Activated CD4-positive, alpha-beta T cell treated with anti-CD3 and anti-CD28 coated beads, Interleukin-2, amount 10 ng/mL, durations not matched to agents 7 days and 5 days (primary cell): Measurements from ENCODE around the gene HEATR5A. TPM values are rescaled to one million over a fixed set of nuclear protein-coding genes. Genes with fewer than 3 reads are reported as not detected.
"Not testable (repeated sequence)": the region's sequence is repeated elsewhere in the genome, so short reads cannot be mapped to it uniquely, and the experiment has no call there.

Experiments
- CTCF ChIA-PET: fragments of 350-600 bp; sonication (Branson Sonifier 250); formaldehyde crosslinking; loops from one replicate; lab custom pipeline; 2021; ENCODE audit warnings: antibody characterized with exemption; lab: Charles Lee
- POLR2A ChIA-PET: fragments of 350-600 bp; sonication (Branson Sonifier 250); formaldehyde crosslinking; loops from one replicate; lab custom pipeline; 2021; ENCODE audit warnings: antibody characterized with exemption; lab: Charles Lee
- DNase-seq: peaks from one replicate; pipeline ENCODE4 v3.0.0-alpha.2; 2020
- H3K27ac Mint-ChIP-seq: one replicate; pipeline ENCODE4 v1.8.0; 2021; ENCODE audit warnings: mild to moderate bottlenecking, moderate library complexity, mixed read lengths
- H3K27me3 Mint-ChIP-seq: one replicate; pipeline ENCODE4 v1.8.0; 2021; ENCODE audit warnings: mixed read lengths
- H3K36me3 Mint-ChIP-seq: one replicate; pipeline ENCODE4 v1.8.0; 2021; ENCODE audit warnings: low read depth, mixed read lengths
- H3K4me1 Mint-ChIP-seq: one replicate; pipeline ENCODE4 v1.8.0; 2021; ENCODE audit warnings: mixed read lengths
- H3K4me3 Mint-ChIP-seq: one replicate; pipeline ENCODE4 v1.8.0; 2021; ENCODE audit warnings: mild to moderate bottlenecking, moderate library complexity, mixed read lengths
- H3K9me3 Mint-ChIP-seq: one replicate; pipeline ENCODE4 v1.8.0; 2021; ENCODE audit warnings: mixed read lengths
- total RNA-seq, 2 experiments: library from RNA; stranded (reverse); gene quantifications; one replicate each; pipeline ENCODE4 v1.2.3, GENCODE V29; 2021

Gene HEATR5A
- total RNA-seq, 2 experiments from 2014 or later: 7.1 to 9.6 TPM

GRCh38 chr14:31283153-31283552, 137.2 kb downstream of the HEATR5A start:
- no peaks in the 10 kb centered on the region for H3K9me3 Mint-ChIP-seq
- peaks cover 1% of the 10 kb centered on the region for H3K27me3 Mint-ChIP-seq
- peaks cover 4% of the 10 kb centered on the region for H3K4me1 Mint-ChIP-seq
- H3K36me3 Mint-ChIP-seq: no peaks in the 10 kb centered on the region
- no peak for DNase-seq
- ChIA-PET CTCF (no interaction called here), POLR2A (no interaction called here)
- no peak overlapping the region for H3K27ac Mint-ChIP-seq
- H3K4me3 Mint-ChIP-seq: no peak overlapping the region

DNA sequence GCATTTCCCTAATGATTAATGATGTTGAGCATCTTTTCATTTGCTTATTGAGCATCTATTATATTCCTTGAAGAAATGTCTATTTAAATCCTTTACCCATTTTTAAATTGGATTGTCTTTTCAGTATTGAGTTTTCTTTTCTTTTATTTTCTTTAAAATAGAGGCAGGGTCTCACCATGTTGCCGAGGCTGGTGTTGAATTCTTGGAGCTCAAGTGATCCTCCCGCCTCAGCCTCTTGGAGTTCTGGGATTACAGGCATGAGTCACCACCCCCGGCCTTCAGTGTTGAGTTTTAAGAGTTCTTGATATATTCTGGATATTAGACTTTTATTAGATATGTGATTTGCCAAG, 139.5 kb downstream of the HEATR5A start:
- ChIA-PET POLR2A (no interaction called here), CTCF (no interaction called here)
- peaks cover 4% of the 10 kb centered on the region for H3K4me1 Mint-ChIP-seq
- no peaks in the 10 kb centered on the region for H3K36me3 Mint-ChIP-seq
- H3K9me3 Mint-ChIP-seq: peaks cover 4% of the 10 kb centered on the region
- no peak for DNase-seq
- H3K27ac Mint-ChIP-seq: no peak overlapping the region
- no peak overlapping the region for H3K4me3 Mint-ChIP-seq
- H3K27me3 Mint-ChIP-seq: peaks cover 1% of the 10 kb centered on the region

DNA sequence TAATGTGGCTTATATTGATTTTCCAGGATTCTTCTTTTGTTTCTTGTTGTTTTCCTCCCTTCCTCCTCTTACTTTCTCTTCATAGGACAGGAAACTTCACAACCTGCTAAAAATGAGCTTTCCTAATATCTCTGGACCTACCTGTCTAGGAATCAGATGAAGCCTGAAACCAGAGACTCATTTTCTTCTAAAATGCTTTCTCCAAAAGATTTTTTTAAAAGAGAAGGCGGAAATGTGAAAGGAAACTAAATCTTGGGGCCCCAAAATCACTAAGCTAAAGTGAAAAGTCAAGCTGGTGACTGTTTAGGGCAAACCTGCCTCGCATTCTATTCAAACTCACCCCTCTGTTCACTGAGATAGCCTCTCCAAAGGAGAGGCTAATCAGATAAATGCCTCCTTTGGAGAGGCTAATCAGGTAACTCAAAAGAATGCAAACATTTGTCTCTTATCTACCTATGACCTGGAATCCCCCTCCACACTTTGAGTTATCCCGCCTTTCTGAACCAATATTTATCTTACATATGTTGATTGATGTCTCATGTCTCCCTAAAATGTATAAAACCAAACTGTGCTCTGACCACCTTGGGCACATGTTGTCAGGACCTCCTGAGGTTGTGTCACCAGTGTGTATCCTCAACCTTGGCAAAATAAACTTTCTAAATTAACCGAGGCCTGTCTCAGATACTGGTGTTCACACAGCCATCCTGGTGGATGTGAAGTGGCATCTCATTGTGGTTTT, 140.0 kb downstream of the HEATR5A start:
- CTCF ChIA-PET: no interaction called here
- no peak for DNase-seq
- peaks cover 1% of the 10 kb centered on the region for H3K27me3 Mint-ChIP-seq
- peaks cover 4% of the 10 kb centered on the region for H3K4me1 Mint-ChIP-seq
- no peak overlapping the region for H3K4me3 Mint-ChIP-seq
- no peaks in the 10 kb centered on the region for H3K36me3 Mint-ChIP-seq
- POLR2A ChIA-PET: no interaction called here
- H3K9me3 Mint-ChIP-seq: peaks cover 4% of the 10 kb centered on the region
- H3K27ac Mint-ChIP-seq: no peak overlapping the region

DNA sequence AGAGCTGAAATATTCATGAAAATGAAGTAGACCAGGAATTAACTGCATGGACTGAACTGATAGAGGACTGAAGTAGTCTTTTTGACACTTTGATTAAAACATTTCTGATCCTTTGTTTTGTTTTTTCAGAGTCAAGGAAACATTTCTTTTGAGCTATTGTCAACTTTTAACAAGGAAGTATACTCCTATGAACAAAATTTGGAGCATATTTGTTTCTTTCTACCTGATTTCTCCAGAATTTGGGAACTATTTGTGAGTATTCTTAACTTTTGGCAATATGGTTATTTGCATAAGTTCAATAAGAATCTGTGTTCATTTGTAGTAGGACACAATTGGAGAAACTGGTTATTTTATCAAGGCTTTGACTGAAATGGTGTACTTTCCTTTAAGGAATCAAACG, 141.5 kb downstream of the HEATR5A start:
- Mint-ChIP-seq H3K27me3 (peaks cover 1% of the 10 kb centered on the region), H3K27ac (no peak overlapping the region), H3K4me3 (no peak overlapping the region), H3K36me3 (no peaks in the 10 kb centered on the region), H3K4me1 (peaks cover 8% of the 10 kb centered on the region), H3K9me3 (peaks cover 6% of the 10 kb centered on the region)
- no peak for DNase-seq
- CTCF ChIA-PET: no interaction called here
- POLR2A ChIA-PET: no interaction called here

DNA sequence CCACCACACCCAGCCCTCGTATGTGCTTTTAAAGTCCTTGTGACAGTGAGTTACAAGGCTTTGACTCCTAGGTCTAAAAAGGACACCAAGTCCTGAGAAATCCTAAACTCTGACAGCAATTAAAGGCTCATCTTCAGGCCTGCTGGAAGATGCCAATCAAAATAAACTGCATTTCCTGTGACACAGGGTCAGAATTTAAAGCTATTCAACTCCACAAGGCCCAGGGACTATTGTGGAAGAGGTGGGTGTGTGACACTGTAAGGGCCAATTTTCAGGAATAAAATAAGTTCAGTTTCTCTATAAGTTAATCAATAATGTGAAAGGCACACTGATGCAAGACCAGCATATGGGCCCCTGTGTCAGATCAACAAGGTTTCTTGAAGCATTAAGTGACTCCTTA, 143.3 kb downstream of the HEATR5A start:
- CTCF ChIA-PET: no interaction called here
- Mint-ChIP-seq H3K4me3 (no peak overlapping the region), H3K27me3 (peaks cover 1% of the 10 kb centered on the region), H3K27ac (no peak overlapping the region), H3K4me1 (peaks cover 6% of the 10 kb centered on the region), H3K9me3 (peaks cover 6% of the 10 kb centered on the region), H3K36me3 (no peaks in the 10 kb centered on the region)
- DNase-seq: no peak
- POLR2A ChIA-PET: no interaction called here

DNA sequence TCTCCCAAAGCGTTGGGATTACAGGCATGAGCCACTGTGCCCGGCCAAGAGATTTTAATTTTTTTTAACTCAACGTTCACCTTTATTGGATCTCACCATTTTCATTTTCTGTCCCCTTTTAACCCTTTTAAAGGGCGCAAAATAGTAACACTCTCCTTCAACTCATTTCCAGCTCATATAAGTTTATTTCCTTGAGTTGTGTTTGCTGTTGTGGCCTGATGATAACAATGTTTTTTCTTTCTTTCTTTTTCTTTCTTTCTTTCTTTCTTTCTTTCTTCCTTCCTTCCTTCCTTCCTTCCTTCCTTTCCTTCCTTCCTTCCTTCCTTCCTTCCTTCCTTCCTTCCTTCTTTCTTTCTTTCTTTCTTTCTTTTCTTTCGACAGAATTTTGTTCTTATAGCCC, 143.9 kb downstream of the HEATR5A start:
- H3K27me3 Mint-ChIP-seq, DNase-seq, H3K9me3 Mint-ChIP-seq, H3K36me3 Mint-ChIP-seq, H3K27ac Mint-ChIP-seq, H3K4me3 Mint-ChIP-seq, H3K4me1 Mint-ChIP-seq, POLR2A ChIA-PET: not testable (repeated sequence)
- CTCF ChIA-PET: interaction anchor here (0.6 kb wide), 1 partner anchor 98 kb away, joined by 3 read pairs; no protein-coding TSS in a partner anchor

DNA sequence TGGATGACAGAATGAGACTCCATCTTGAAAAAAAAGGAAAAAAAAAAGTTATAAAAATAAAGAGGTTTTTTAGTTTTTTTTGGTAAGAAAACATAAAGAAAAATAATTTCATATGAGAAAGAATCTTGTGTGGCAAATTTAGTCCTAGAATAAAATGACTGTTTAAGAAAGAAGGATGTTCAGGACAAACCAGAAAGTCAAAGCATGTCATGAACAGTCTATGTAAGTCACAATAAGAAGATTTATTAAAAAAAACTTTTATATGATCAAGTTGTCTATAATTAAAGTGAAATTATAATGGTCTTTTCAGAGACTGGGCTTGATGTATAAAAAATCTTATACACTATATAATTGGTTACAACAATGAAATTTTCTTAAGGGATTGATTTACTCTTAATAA, 144.6 kb downstream of the HEATR5A start:
- peaks cover 6% of the 10 kb centered on the region for H3K9me3 Mint-ChIP-seq
- CTCF ChIA-PET: interaction anchor here (0.6 kb wide), 1 partner anchor 99 kb away, joined by 3 read pairs; no protein-coding TSS in a partner anchor

DNA sequence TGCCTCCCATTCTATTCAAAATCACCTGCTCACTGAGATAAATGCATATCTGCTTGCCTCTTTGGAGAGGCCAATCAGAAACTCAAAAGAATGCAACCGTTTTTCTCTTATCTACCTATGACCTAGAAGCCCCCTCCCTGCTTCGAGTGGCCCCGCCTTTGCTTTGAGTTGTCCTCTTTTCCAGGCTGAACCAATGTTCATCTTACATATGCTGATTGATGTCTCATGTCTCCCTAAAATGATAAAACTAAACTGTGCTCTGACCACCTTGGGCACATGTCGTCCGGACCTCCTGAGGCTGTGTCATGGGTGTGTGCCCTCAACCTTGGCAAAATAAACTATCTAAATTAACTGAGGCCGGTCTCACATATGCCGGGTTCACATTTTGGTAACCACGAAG, 148.7 kb downstream of the HEATR5A start:
- CTCF ChIA-PET: interaction anchor here (0.6 to 1.5 kb wide), 3 partner anchors 9 to 64 kb away, joined by 3 to 4 read pairs (median 3); partner anchors contain the start of gene HECTD1
- POLR2A ChIA-PET: interaction anchor here (0.6 kb wide), 1 partner anchor 71 kb away, joined by 6 read pairs; no protein-coding TSS in a partner anchor
- H3K27me3 Mint-ChIP-seq: no peaks in the 10 kb centered on the region
- H3K9me3 Mint-ChIP-seq: peaks cover 13% of the 10 kb centered on the region
- DNase-seq: no peak
- no peak overlapping the region for H3K4me3 Mint-ChIP-seq
- no peaks in the 10 kb centered on the region for H3K36me3 Mint-ChIP-seq
- H3K4me1 Mint-ChIP-seq: peaks cover 6% of the 10 kb centered on the region
- no peak overlapping the region for H3K27ac Mint-ChIP-seq

More for the DNA sequence above, 144.6 kb downstream of the HEATR5A start:
- Mint-ChIP-seq H3K4me1 (peaks cover 6% of the 10 kb centered on the region), H3K27me3 (peaks cover 1% of the 10 kb centered on the region), H3K4me3 (no peak overlapping the region), H3K27ac (no peak overlapping the region), H3K36me3 (no peaks in the 10 kb centered on the region)
- POLR2A ChIA-PET: no interaction called here
- DNase-seq: no peak

GRCh38 chr14:31270196-31270772, 150.1 kb downstream of the HEATR5A start:
- POLR2A ChIA-PET: interaction anchor here (0.5 kb wide), 1 partner anchor 86 kb away, joined by 3 read pairs; no protein-coding TSS in a partner anchor
- Mint-ChIP-seq H3K27me3 (no peaks in the 10 kb centered on the region), H3K4me3 (no peak overlapping the region), H3K4me1 (peaks cover 10% of the 10 kb centered on the region), H3K27ac (no peak overlapping the region), H3K9me3 (peaks cover 10% of the 10 kb centered on the region), H3K36me3 (no peaks in the 10 kb centered on the region)
- CTCF ChIA-PET: interaction anchor here (0.7 kb wide), 1 partner anchor 182 kb away, joined by 3 read pairs; no protein-coding TSS in a partner anchor
- DNase-seq: peak; percentile 10

DNA sequence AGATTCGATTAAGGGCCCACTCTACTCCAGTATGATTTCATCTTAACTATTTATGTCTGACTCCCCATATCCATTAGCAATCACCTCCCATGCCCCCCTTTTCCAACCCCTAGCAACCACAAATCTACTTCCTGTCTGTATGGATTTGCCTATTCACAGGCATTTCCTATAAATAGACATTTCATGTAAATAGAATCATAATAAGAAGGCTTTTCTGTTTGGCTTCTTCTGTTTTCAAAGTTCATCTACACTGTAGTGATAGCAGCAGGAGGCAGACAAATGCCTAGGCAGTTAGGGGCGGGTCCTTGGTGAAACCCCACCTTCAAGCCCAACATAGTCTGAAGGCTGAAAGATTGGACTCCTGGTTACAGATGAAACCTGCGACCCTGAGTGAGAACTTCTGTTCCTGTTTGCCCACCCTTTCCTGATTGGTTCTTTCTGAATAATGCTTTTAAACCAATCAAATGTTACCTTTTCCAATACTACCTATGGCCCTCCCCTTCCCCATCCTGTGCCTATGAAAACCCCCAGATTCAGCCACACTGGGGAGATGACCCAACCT, 150.6 kb downstream of the HEATR5A start:
- Mint-ChIP-seq H3K27ac (no peak overlapping the region), H3K9me3 (peaks cover 10% of the 10 kb centered on the region), H3K4me1 (peaks cover 10% of the 10 kb centered on the region), H3K4me3 (no peak overlapping the region), H3K36me3 (no peaks in the 10 kb centered on the region), H3K27me3 (no peaks in the 10 kb centered on the region)
- ChIA-PET CTCF (no interaction called here), POLR2A (no interaction called here)
- no peak for DNase-seq

GRCh38 chr14:31268216-31268615, 152.1 kb downstream of the HEATR5A start:
- DNase-seq: no peak
- H3K4me1 Mint-ChIP-seq: peaks cover 7% of the 10 kb centered on the region
- H3K4me3 Mint-ChIP-seq: no peak overlapping the region
- no peaks in the 10 kb centered on the region for H3K36me3 Mint-ChIP-seq
- H3K27me3 Mint-ChIP-seq: no peaks in the 10 kb centered on the region
- H3K9me3 Mint-ChIP-seq: peaks cover 7% of the 10 kb centered on the region
- ChIA-PET CTCF (interaction anchor here (1.1 kb wide), 1 partner anchor 19 kb away, joined by 3 read pairs; no protein-coding TSS in a partner anchor), POLR2A (no interaction called here)
- no peak overlapping the region for H3K27ac Mint-ChIP-seq

DNA sequence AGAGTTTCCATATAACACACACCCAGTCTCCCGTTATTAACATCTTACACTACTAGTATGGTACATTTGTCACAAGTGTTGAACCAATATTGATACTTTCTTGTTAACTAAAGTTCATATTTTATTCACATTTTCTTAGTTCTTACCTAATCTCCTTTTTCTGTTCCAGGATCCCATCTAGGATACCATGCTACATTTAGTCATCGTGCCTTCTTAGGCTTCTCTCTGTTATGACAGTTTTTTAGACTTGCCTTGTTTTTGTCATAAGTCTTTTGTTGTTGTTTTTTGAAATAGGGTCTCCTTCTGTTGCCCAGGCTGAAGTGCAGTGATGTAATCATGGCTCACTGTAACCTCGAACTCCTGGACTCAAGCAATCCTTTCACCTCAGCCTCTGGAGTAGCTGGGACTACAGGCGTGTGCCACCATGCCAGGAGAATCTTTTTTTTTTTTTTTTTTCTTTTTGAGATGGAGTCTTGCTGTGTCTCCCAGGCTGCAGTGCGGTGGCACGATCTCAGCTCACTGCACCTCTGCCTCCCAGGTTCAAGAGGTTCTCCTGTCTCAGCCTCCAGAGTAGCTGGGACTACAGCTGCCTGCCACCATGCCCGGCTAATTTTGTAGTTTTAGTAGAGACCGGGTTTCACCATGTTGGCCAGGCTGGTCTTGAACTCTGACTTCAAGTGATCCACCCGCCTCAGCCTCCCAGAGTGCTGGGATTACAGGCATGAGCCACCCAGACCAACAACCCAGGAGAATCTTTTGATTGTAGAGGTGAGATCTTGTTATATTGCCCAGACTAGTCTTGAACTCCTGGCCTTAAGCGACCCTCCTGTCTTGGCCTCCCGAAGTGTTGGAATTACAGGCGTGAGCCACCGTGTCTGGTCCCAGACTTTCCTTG, 153.7 kb downstream of the HEATR5A start:
- Mint-ChIP-seq H3K4me1 (peaks cover 7% of the 10 kb centered on the region), H3K9me3 (peaks cover 7% of the 10 kb centered on the region), H3K27me3 (no peaks in the 10 kb centered on the region), H3K4me3 (no peak overlapping the region), H3K27ac (no peak overlapping the region), H3K36me3 (no peaks in the 10 kb centered on the region)
- CTCF ChIA-PET: no interaction called here
- POLR2A ChIA-PET: no interaction called here
- DNase-seq: no peak
